Measurements from ENCODE around the gene COIL. TPM values are rescaled to one million over a fixed set of nuclear protein-coding genes. Genes with fewer than 3 reads are reported as not detected.

Gene COIL
- total and polyA plus RNA-seq, 2 of the 13 experiments (the other 11 are each of a cell fraction or from before 2014, with no cell fraction given), result 8.1 to 29.4 TPM

DNA sequence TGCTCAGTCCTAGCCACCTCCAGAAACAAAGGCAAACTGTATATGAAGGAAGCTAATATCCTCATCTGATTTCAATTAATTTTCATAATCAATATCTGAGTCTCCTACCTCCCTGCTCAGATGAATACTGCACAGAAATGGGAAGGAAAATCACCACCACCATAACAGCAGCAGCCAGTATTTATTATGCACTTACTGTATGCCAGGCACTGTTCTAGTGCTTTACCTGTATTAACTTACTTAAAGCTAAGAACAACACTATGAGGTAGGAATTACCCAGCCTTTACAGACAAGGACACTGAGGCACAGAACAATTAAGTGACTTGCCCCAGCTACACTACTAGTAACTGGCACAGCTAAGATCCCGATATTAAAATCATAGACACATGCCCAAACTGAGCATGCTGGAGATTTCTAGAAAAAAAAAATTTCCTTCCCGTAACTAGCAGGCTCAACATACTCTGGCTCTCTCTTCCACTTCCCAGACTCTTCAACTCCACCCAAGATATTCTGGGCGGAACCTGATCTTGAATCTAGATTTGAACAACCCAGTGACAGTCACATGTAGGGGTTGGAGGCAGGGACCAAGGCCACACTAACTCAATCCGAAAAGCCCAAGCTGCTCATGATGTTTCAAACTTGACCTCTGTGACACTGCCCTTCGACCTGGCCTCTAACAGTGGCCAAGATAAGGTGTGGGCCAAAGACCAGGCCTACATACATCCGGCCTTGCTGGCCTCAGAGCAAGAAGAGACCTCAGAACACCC, 50.9 kb downstream of the COIL start:
- peak overlapping the region in 1 of 3 experiments; percentile 50; a peak in 2 of 6 replicates for H3K4me3 ChIP-seq (replicated peaks in 1 of 3; ENCODE audit: insufficient read depth in 1 of 3, low read depth in 2 of 3, low read length in 3 of 3)
- ATAC-seq (peak; percentile 2), FAIRE-seq (peak; percentile 91), DNase-seq (ENCODE audit: low spot score) (peak; percentile 33)
- no peak overlapping the region for H2AFZ ChIP-seq (ENCODE audit: low read length)
- peaks cover 19% of the 10 kb centered on the region for H4K20me1 ChIP-seq (ENCODE audit: insufficient read depth, low read length)
- 0 out of 2 replicates have a peak overlapping the region, but pooled peaks have one; percentile 7 for H3K9ac ChIP-seq (ENCODE audit: insufficient read depth, low read depth, low read length)
- peaks cover 19 to 39% of the 10 kb centered on the region in 2 experiments for H3K36me3 ChIP-seq (replicated peaks in 1 of 2; ENCODE audit: control insufficient read depth in 1 of 2, insufficient read depth in 2 of 2, low read length in 2 of 2)
- H3K4me1 ChIP-seq (ENCODE audit: insufficient read depth, low read length), result peaks cover 38% of the 10 kb centered on the region
- ChIA-PET POLR2A (interaction anchor here (1.7 kb wide), 1 partner anchor 8 kb away, joined by 4 read pairs; no protein-coding TSS in a partner anchor), CTCF (ENCODE audit: low intra/inter-chr PET ratio, low total read pairs) (no interaction called here)
- in situ Hi-C loops (cut with HindIII; ENCODE audit: extremely low pct_ligation_motif_present, low pct_unique_long_range_greater_than_20kb), result no loop called here
- H3K4me2 ChIP-seq (ENCODE audit: low read depth, low read length), result peak overlapping the region; percentile 69
- no peaks in the 10 kb centered on the region for H3K9me3 ChIP-seq (ENCODE audit: low read length)
- peaks cover 49% of the 10 kb centered on the region for H3K79me2 ChIP-seq (ENCODE audit: insufficient read depth, low read length)
- intact Hi-C loops (cut with micrococcal nuclease; ENCODE audit: unreplicated experiment), result no loop called here
- WGBS (ENCODE audit: low lambda C conversion rate), result 49% methylated on average over 6 of the region's 6 CpGs
- H3K27ac ChIP-seq (ENCODE audit: extremely low read length, insufficient read depth, low read length), result peak overlapping the region; percentile 52
- no TSS peak for BruUV-seq (replicated peaks)
- no peaks in the 10 kb centered on the region; a peak in 1 of 5 replicates for H3K27me3 ChIP-seq (ENCODE audit: control insufficient read depth in 1 of 2, insufficient read depth in 2 of 2, low read length in 2 of 2)
- no peak for TF ChIP-seq ZNF451 (CRISPR knock-in tag; IDR thresholded peaks at IDR 0.05)
- TF ChIP-seq ZNF543 (CRISPR knock-in tag; IDR thresholded peaks at IDR 0.05), result no peak
- TF ChIP-seq, protein P1, sequence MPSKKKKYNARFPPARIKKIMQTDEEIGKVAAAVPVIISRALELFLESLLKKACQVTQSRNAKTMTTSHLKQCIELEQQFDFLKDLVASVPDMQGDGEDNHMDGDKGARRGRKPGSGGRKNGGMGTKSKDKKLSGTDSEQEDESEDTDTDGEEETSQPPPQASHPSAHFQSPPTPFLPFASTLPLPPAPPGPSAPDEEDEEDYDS (CRISPR knock-in tag; IDR thresholded peaks at IDR 0.05), result no peak
- no peak for TF ChIP-seq CCAR2 (optimal IDR thresholded peaks at IDR 0.05; ENCODE audit: low read depth, low read length)
- peak; percentile 19 for TF ChIP-seq TBL1XR1 (IDR thresholded peaks at IDR 0.05; ENCODE audit: borderline replicate concordance, low read length, partially characterized antibody)
- no peak for TF ChIP-seq SATB2 (CRISPR knock-in tag; IDR thresholded peaks at IDR 0.05)
- no peak for TF ChIP-seq MAFG (CRISPR knock-in tag; IDR thresholded peaks at IDR 0.05)
- TF ChIP-seq GTF3A (CRISPR knock-in tag; conservative IDR thresholded peaks at IDR 0.05), result no peak
- TF ChIP-seq PITX1 (CRISPR knock-in tag; IDR thresholded peaks at IDR 0.05), result no peak
- TF ChIP-seq, protein P2, sequence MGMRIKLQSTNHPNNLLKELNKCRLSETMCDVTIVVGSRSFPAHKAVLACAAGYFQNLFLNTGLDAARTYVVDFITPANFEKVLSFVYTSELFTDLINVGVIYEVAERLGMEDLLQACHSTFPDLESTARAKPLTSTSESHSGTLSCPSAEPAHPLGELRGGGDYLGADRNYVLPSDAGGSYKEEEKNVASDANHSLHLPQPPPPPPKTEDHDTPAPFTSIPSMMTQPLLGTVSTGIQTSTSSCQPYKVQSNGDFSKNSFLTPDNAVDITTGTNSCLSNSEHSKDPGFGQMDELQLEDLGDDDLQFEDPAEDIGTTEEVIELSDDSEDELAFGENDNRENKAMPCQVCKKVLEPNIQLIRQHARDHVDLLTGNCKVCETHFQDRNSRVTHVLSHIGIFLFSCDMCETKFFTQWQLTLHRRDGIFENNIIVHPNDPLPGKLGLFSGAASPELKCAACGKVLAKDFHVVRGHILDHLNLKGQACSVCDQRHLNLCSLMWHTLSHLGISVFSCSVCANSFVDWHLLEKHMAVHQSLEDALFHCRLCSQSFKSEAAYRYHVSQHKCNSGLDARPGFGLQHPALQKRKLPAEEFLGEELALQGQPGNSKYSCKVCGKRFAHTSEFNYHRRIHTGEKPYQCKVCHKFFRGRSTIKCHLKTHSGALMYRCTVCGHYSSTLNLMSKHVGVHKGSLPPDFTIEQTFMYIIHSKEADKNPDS (CRISPR knock-in tag; IDR thresholded peaks at IDR 0.05), result no peak
- TF ChIP-seq REPIN1 (CRISPR knock-in tag; IDR thresholded peaks at IDR 0.05; ENCODE audit: borderline replicate concordance, low read depth), result no peak
- TF ChIP-seq, protein P3, sequence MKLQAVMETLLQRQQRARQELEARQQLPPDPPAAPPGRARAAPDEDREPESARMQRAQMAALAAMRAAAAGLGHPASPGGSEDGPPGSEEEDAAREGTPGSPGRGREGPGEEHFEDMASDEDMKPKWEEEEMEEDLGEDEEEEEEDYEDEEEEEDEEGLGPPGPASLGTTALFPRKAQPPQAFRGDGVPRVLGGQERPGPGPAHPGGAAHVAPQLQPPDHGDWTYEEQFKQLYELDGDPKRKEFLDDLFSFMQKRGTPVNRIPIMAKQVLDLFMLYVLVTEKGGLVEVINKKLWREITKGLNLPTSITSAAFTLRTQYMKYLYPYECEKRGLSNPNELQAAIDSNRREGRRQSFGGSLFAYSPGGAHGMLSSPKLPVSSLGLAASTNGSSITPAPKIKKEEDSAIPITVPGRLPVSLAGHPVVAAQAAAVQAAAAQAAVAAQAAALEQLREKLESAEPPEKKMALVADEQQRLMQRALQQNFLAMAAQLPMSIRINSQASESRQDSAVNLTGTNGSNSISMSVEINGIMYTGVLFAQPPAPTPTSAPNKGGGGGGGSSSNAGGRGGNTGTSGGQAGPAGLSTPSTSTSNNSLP (IDR thresholded peaks at IDR 0.05; ENCODE audit: low read depth, low read length), result no peak
- no peak for TF ChIP-seq ZNF207 (IDR thresholded peaks at IDR 0.05; ENCODE audit: borderline replicate concordance)
- TF ChIP-seq FOXK1 (CRISPR knock-in tag; IDR thresholded peaks at IDR 0.05; ENCODE audit: borderline replicate concordance, low read depth), result 0 out of 2 replicates have a peak, but pooled peaks have one; percentile 13
- TF ChIP-seq ZNF441 (CRISPR knock-in tag; IDR thresholded peaks at IDR 0.05; ENCODE audit: borderline replicate concordance), result peak; percentile 52; the same call in 1 of the 2 replicates
- TF ChIP-seq GATAD2A (CRISPR knock-in tag; IDR thresholded peaks at IDR 0.05), result peak; percentile 69
- TF ChIP-seq, protein P4, sequence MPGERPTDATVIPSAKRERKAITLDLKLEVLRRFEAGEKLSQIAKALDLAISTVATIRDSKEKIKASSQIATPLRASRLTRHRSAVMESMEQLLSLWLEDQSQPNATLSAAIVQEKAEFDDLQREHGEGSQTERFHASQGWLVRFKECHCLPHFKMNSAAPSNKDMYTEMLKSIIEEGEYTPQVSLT (CRISPR knock-in tag; IDR thresholded peaks at IDR 0.05; ENCODE audit: borderline replicate concordance, low read depth), result no peak
- no peak for TF ChIP-seq YEATS4 (CRISPR knock-in tag; IDR thresholded peaks at IDR 0.05; ENCODE audit: borderline replicate concordance)
- TF ChIP-seq ZNF317 (CRISPR knock-in tag; IDR thresholded peaks at IDR 0.05), result 0 out of 2 replicates have a peak, but pooled peaks have one; percentile 28
- TF ChIP-seq NR2F6 (IDR thresholded peaks at IDR 0.05), result peak; percentile 95
- TF ChIP-seq NR2F6 (CRISPR knock-in tag; IDR thresholded peaks at IDR 0.05), result peak; percentile 97
- no peak for TF ChIP-seq SIX1 (CRISPR knock-in tag; IDR thresholded peaks at IDR 0.05; ENCODE audit: borderline replicate concordance)
